Tibial artery (tissue), 4 donors: ENCODE results near the gene TCN1.

Source experiments
- DNase-seq, 2 donors: peaks; one replicate each; pipeline ENCODE4 v3.0.0-alpha.2; 2019
- H3K27ac ChIP-seq, 2 donors: fragments of 200-600 bp; sonication (generic) in 1 of 2; 1 replicate in 1 of 2; 2 replicates in 1 of 2; pipeline ENCODE4 v1.5.1; 2018 to 2019; ENCODE audit warnings: mild to moderate bottlenecking in 1 of 2
- H3K27me3 ChIP-seq, 2 donors: fragments of 200-600 bp; sonication (generic) in 1 of 2; one replicate each; pipeline versions ENCODE4 v1.5.1 to v1.6.0; 2016 to 2019
- H3K36me3 ChIP-seq, 3 donors: fragments of 200-600 bp; sonication (generic) in 2 of 3; one replicate each; pipeline ENCODE4 v1.5.1; 2016 to 2019; ENCODE audit warnings: mild to moderate bottlenecking in 2 of 3
- H3K4me1 ChIP-seq, 4 donors: fragments of 200-600 bp; sonication (generic) in 2 of 4; 1 replicate in 3 of 4; 2 replicates in 1 of 4; pipeline ENCODE4 v1.5.1; 2016 to 2019
- H3K4me3 ChIP-seq, 2 donors: fragments of 200-600 bp; sonication (generic) in 1 of 2; 1 replicate in 1 of 2; 2 replicates in 1 of 2; pipeline ENCODE4 v1.5.1; 2018 to 2019; ENCODE audit warnings: mild to moderate bottlenecking in 2 of 2
- H3K9me3 ChIP-seq, 3 donors: fragments of 200-600 bp; sonication (generic) in 1 of 3; one replicate each; pipeline ENCODE4 v1.5.1; 2016 to 2019
- intact Hi-C: fragments of 100-400 bp; cut with DNase I; formaldehyde crosslinking; loops from one replicate; pipeline ENCODE4 v1.15.0; 2023; ENCODE audit warnings: low total_unique reads
- TF ChIP-seq, protein P1 (sequence below), 2 experiments: fragments of 200-600 bp in 1 of 2; fragments of 450-650 bp in 1 of 2; IDR thresholded peaks; one replicate each; pipeline ENCODE4 v1.5.1; 2017 to 2019; ENCODE audit warnings: antibody characterized with exemption in 2 of 2, mild to moderate bottlenecking in 1 of 2, moderate library complexity in 1 of 2

Gene TCN1

DNA sequence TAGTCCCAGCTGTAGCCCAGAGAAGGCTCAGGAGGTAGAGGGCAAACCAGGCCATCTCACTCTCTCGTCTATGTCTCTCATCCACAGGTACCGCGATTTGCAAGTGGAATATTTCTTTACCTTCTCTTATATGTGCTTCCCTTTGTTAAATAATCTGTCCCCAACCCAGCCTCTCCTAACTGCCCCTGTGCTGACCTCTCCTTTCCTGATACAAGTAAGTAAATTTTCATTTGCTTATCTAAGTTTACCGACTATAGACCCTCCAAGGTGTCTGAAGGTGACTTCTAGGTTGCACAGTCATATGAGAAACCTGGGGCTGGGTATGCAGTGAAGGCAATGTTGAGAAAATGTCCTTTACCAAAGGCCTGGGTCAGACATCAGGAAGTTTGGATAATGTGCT lies 20.9 kb downstream of the TCN1 start, which contains the start of gene CBLIF:
Gene CBLIF, minus strand, starts transcription at position 101 of the 400 bp plus-strand sequence. Its CDS starts 46 bp downstream, at position 55.
- H3K4me1 ChIP-seq = no peaks in the 10 kb centered on the region
- no peak within 1 kb of the TSS for H3K4me3 ChIP-seq
- TF ChIP-seq, protein P1, sequence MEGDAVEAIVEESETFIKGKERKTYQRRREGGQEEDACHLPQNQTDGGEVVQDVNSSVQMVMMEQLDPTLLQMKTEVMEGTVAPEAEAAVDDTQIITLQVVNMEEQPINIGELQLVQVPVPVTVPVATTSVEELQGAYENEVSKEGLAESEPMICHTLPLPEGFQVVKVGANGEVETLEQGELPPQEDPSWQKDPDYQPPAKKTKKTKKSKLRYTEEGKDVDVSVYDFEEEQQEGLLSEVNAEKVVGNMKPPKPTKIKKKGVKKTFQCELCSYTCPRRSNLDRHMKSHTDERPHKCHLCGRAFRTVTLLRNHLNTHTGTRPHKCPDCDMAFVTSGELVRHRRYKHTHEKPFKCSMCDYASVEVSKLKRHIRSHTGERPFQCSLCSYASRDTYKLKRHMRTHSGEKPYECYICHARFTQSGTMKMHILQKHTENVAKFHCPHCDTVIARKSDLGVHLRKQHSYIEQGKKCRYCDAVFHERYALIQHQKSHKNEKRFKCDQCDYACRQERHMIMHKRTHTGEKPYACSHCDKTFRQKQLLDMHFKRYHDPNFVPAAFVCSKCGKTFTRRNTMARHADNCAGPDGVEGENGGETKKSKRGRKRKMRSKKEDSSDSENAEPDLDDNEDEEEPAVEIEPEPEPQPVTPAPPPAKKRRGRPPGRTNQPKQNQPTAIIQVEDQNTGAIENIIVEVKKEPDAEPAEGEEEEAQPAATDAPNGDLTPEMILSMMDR (IDR thresholded peaks at IDR 0.05) = no peak
- no peak within 1 kb of the TSS for H3K27ac ChIP-seq
- no peaks in the 10 kb centered on the region for H3K9me3 ChIP-seq
- no peaks in the 10 kb centered on the region for H3K36me3 ChIP-seq
- intact Hi-C loops = no loop called here
- H3K27me3 ChIP-seq = no peaks in the 10 kb centered on the region
- DNase-seq = no peak

DNA sequence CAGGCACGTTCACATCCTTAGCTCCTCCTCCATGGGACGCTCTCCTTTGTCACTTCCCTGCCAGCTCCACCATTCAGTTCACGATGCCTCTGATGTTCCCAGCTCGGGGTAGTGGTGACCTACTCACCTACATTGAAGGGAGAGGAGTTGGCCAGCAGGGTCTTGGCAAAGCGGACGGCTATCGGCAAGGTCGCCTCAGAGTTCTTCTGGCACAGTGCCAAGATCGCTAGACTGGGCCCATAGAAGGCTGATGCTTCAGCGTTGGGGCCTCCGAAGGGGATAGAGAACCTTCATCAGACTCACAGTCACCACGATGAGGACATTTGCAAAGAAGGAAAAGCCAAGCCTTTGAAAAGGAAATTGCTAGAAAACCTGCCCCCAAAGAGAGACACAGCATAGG lies 24.0 kb downstream of the TCN1 start:
- intact Hi-C loops = no loop called here
- Histone ChIP-seq H3K27ac (no peak overlapping the region), H3K4me1 (no peaks in the 10 kb centered on the region), H3K36me3 (no peaks in the 10 kb centered on the region), H3K27me3 (no peaks in the 10 kb centered on the region), H3K4me3 (no peak overlapping the region), H3K9me3 (no peaks in the 10 kb centered on the region)
- TF ChIP-seq, protein P1 (IDR thresholded peaks at IDR 0.05) = no peak
- no peak for DNase-seq

DNA sequence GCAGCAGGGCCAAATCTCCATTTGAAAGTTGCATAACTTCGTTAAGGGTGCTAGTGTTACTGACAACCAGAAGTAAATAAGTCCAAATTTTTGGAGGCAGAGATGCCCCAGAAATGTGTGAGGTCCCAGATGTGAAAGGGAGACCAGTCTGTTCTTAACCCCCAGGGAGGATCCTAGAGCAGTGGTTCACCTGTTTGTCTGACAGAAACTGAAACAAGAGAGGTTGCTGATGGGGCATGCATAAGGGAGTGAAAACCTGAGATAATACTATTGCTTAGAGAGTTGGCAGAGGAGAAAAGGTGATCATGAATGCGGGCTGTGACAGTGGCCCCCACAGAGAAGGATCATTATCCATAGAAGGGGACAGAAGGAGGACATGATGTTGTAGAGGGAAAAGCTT lies 24.8 kb downstream of the TCN1 start:
- no peak for DNase-seq
- TF ChIP-seq, protein P1 (IDR thresholded peaks at IDR 0.05) = no peak
- H3K9me3 ChIP-seq = no peaks in the 10 kb centered on the region

DNA sequence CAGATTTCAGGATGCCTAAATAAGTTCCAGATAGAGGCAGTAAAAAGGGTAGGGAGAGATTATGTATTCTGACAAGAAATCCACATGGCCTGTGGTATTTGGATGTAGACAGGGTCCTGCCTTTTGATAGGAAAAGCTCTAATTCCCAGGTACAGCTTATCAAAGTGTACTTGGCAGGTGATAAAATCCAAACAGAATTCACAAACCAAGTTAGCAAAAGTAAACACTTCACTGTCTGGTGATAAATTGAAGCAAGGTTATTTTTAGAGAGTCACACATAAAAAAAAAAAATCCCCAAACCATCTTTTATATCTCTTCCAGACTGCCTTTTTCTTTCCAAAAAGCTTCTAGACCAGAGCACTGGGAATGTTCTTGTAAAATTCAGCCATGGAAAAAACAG lies 26.7 kb downstream of the TCN1 start:
- intact Hi-C loops = no loop called here
- no peak overlapping the region for H3K4me3 ChIP-seq
- no peaks in the 10 kb centered on the region for H3K4me1 ChIP-seq
- no peak for DNase-seq
- H3K27ac ChIP-seq = no peak overlapping the region
- no peaks in the 10 kb centered on the region for H3K36me3 ChIP-seq
- TF ChIP-seq, protein P1 (IDR thresholded peaks at IDR 0.05) = no peak
- no peaks in the 10 kb centered on the region for H3K27me3 ChIP-seq
- no peaks in the 10 kb centered on the region for H3K9me3 ChIP-seq

More for the DNA sequence above, 24.8 kb downstream of the TCN1 start:
- H3K4me3 ChIP-seq = no peak overlapping the region
- intact Hi-C loops = no loop called here
- no peak overlapping the region for H3K27ac ChIP-seq
- no peaks in the 10 kb centered on the region for H3K27me3 ChIP-seq
- H3K36me3 ChIP-seq = no peaks in the 10 kb centered on the region
- H3K4me1 ChIP-seq = no peaks in the 10 kb centered on the region

DNA sequence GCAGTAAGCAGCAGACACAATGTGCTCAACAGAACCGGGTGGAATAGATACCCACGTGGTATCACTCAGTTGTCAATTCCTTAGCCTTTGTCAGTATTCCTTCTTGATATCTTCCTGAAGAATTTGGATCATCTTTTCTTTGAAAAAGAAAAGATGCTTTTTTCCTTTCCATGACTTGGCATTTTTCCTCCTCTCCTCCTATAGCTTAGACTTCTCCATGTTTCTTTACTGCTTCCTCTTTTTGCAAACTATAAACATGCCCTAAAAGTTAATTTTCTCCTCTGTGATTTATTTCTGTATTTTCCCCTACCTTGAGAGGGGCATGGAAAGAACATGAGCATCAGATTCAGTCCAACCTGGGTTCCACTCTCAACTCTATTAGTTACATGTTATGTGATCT lies 32.7 kb downstream of the TCN1 start:
- Histone ChIP-seq H3K27me3 (no peaks in the 10 kb centered on the region), H3K9me3 (no peaks in the 10 kb centered on the region), H3K4me3 (no peak overlapping the region), H3K36me3 (no peaks in the 10 kb centered on the region), H3K4me1 (no peaks in the 10 kb centered on the region), H3K27ac (no peak overlapping the region)
- intact Hi-C loops = no loop called here
- no peak for DNase-seq
- TF ChIP-seq, protein P1 (IDR thresholded peaks at IDR 0.05) = no peak

DNA sequence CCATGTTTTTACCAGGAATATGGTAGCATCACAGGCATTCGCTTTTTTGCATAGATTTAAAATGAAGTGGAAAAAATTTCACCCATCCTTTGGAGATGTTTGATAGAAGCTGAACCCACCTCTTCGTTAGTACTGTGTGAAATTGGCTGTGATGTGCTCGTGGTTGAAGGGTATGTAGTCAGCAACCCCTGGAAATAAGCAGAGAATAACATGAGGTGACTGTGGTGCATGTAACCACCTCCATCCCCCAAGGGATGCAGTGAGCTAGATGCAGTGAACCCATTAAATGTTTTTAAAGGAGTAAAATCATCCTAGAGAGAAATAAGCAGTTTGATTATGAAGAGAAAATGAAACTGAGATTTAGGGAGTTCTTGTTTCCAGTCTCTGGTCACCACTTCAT lies 36.9 kb downstream of the TCN1 start:
- intact Hi-C loops = no loop called here
- no peak overlapping the region for H3K4me3 ChIP-seq

More for the DNA sequence above, 36.9 kb downstream of the TCN1 start:
- Histone ChIP-seq H3K4me1 (no peaks in the 10 kb centered on the region), H3K9me3 (no peaks in the 10 kb centered on the region), H3K27me3 (no peaks in the 10 kb centered on the region), H3K27ac (no peak overlapping the region), H3K36me3 (no peaks in the 10 kb centered on the region)
- no peak for DNase-seq
- TF ChIP-seq, protein P1 (IDR thresholded peaks at IDR 0.05) = no peak
